GM19025 (cell line): ENCODE measurements around the gene CTDSPL.

Experiments used
- ATAC-seq: cut with Tn5 transposase; IDR thresholded peaks from one replicate; pipeline ENCODE4 v1.9.1; 2021; ENCODE audit warnings: mild to moderate bottlenecking, low read depth, moderate library complexity; ENCODE audit not compliant: unreplicated experiment

CTDSPL gene

DNA sequence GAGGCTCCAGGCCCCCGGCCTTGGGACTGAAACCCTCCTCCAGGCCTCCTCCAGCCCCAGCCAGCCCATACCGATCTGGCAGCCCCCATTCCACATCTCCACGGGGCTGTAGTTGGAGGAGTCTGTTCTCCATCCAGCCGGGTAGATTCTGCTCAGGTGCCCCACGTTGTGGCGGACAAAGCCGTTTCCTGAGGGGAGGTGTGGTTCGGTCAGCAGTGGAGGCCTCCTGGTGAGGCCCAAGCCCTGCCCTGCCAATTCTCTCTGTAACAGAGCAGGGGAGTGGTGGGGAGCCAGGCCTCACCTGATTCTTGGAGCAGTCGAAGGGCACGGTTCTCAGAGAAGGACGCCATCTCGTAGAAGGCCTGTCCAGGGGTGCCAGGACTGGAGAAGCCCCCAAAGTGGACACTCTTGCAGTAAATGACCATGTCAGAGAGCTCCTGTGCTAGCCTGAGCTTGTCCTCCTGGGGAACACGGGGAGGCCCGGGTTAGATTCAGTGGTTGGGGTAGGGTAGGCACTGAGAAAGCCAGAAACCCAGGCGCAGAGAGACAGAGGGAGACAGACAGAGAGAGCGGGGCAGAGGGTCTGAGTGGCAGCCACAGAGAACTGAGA, 147.4 kb downstream of the CTDSPL start:
- ATAC-seq: no peak

- ATAC-seq: no peak
These were observed 148.3 kb downstream of the CTDSPL start for GRCh38 chr3:38009807-38010591.

DNA sequence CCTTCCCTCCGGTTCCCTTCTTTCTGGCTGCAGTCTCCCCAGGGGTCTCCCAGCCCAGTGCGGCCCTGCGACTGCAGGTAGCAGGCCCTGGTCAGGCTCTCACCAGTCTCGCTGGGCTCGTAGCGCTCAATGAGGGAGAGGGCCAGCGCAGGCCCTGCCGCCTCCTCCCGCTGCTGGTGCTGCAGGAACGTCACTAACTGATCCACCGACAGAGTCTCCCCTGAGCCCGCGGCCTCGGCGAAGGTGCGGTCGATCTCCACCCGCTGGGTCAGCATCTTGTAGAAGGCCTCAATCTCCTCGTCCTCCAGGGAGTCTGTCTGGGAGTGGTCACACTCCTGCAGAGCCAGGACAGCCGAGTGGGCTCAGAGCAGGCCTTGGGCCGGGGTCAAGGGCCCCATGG, 149.4 kb downstream of the CTDSPL start:
- no peak for ATAC-seq

DNA sequence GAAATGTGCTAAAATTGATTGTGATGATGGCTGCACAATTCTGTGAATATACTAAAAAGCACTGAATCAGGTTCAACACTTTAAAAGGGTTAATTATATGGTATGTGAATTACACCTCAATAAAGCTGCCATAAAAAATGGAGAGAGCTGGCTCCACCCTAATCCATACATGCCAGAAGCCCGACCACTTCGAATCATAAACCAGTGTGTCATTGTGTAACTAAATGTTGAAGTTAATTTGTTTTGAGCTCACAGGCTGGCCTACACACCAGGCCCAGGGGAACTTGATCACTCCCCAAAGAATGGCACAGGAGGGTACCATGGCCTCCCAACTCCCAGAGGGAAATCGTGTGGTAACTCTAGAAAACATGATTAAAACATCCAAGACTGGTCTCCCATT, 153.8 kb downstream of the CTDSPL start:
- ATAC-seq: no peak

- ATAC-seq: no peak
These were observed 154.3 kb downstream of the CTDSPL start for GRCh38 chr3:38015984-38016383.

DNA sequence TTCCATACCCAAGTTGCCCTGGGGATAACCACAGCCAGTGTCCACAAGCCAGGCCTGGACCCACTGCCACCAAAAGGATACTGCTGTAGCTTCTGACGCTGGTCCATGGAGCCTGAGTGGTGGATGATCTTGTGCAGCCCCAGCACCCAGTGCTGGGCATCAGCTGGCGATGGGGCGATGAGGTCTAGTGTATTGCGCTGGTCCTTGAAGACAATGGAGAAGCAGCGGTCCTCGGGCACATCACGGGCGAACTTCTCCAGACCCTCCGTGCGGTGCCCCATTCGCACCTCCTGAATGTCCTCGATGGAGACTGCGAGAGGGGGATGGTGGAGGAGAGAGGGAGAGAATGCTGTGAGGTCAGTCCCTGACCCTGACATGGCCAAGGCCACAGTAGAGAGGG, 154.7 kb downstream of the CTDSPL start:
- no peak for ATAC-seq

DNA sequence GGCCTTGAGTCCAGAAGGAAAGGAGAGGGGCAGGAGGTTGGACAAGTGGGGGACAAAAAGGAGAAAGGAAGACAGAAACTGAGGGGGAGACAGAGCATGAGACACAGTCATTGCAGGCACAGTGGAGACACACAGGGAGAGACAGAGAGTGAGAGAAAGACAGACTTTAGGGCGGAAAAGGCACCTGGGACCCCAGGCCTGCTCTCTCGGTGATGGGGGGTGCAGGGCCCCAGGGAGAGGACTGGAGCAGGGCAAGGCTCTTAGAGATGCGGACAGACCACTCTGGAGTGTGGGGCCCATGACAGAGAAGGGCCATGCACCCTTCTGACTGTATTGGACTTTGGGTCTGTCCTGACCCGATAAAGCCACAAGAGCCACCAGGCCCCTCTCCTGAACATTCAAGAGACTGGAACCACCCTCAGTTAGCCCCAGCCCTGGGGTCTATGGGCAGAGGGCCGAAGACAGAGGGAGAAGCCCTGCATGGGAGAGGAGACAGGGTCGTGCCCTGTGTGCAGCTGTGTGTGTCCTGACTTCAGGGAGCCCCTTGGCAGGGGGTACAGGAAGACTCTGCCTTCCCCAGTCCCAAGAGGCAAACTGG, 155.3 kb downstream of the CTDSPL start:
- ATAC-seq: no peak

DNA sequence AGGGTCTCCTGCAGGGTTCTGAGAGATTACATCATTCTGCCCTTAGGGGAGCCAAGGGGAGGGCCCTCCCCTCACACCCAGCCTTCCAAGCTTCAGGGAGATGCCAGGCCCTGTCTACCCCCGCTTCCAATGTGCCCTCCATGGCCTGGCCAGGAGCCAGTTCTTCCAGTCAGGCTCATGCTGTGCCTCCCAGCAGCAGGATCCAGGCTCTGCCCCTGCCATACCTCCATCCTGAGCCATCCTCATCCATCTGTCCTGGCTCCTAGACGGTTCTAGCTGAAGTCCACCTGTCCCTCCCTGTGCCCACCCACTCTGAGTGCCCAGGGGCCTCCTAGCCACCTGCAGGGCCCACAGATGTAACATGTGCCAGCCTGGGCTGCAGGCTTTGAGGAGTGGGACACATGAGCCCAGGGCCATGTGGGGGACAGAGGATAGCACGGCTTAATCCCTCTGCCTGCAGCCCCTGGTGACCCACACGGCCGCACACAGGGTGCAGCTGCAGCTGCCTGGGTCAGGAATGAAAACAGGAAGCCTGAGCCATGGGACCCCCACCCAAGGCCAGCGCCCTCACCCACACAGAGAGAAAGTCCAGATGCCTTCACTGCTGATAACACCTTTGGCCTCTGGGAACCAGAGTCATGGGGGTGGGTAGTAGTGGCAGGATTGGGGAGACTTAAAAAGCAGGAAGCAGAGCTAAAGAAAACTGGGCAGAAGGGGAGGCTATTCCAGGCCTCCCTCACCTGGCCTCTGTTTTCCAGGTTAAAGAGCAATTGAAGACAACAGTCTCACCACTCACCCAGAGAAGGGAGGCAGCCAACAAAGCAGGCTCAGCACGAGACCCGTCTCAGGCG, 156.0 kb downstream of the CTDSPL start:
- no peak for ATAC-seq

- no peak for ATAC-seq
These were observed 156.9 kb downstream of the CTDSPL start for GRCh38 chr3:38018296-38019266.

- no peak for ATAC-seq
These were observed 158.1 kb downstream of the CTDSPL start for GRCh38 chr3:38019658-38020341.

- ATAC-seq: no peak
These were observed 158.7 kb downstream of the CTDSPL start for GRCh38 chr3:38020342-38020726.

DNA sequence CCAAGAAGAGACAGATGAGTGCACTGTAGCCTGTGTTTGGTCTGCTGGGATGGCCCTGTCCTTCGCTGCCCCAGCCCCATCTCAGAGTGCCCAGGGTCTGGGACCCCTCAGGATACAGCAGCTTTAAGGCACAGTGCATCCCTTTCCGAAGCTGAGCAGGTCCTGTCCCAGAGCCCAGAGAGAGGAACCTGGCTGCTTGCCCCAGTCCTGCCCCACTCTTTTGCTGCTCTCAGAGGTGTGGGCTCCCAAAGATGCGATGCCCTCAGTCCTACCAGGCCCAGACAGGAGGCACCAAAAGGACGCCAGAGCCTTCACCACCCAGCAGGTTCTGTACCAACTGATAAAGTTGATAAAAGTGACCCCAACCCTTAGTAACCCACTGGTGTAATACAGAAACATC, 159.5 kb downstream of the CTDSPL start:
- ATAC-seq: no peak

DNA sequence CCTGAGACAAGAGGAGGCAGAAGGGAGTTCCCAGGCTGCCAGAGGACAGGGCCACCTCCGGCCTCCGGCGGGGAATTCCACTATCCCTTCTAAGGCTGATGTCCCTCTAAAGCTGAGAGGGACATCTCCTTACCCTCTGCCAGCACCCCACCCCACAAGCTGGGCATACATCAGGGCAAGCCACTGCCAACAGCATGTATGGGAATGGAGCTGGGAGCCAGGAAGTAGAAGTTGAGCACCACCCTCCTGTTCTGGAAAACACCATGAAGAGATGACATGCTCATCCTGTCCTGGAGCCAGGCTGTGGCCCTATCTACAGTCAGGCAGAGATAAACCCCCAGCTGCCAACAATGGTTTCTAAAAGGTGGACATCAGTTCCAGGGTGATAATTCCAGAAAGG, 160.6 kb downstream of the CTDSPL start:
- ATAC-seq: no peak

DNA sequence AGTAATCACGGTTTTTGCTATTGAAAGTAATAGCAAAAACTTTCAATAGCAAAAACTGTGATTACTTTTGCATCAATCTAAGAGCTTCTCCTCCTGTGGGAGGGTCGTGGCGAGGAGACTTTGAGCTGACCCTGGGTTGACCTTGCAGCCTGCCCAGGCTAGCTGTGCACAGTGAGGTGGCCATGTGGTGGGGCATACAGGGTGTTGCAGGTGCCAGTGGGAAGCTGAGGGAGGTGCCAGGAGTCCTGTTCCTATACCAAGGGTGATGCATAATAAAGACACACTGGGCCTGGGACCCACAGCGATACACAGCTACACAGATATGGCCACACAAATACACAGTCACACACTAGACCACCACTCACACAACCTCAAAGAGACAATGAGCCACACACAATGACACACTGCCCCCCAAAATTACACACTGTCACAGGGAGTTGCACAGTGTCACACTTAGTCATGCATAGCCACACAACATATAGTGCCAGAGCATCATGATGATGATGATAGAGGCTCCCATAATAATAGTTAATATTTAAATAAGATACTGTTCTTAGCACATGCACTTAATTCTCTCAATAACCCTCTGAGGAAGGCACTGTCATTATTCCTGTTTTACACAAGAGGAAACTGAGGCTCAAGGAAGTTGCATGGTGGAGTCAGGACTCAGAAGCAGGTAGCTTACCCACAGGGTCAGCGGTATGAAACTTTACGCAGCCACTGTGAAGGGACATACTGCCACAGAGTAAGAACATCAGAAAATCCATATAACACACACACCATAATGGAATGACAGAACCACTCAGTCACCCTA, 161.4 kb downstream of the CTDSPL start:
- no peak for ATAC-seq

DNA sequence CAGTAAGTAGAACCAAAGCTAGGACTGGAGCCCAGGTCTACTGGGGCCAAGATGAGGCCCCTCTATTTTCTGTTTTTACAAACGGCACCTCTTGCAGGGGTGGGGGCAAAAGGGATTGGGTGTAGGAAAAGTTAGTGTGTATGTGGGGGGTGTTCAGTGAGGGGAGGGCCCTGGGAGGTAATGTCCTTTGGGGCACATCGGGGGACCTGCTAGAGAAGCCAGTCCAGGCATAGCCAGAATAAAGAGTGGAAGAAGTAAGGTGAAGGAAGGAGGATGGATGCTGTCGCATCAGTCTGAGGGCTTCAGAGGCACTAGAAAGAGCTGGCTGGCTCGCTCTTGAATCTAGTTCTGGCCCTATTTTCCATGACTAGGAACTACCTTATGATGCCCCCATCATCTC, 165.2 kb downstream of the CTDSPL start:
- ATAC-seq: no peak

GRCh38 chr3:38027466-38028465, 166.1 kb downstream of the CTDSPL start:
- ATAC-seq: no peak

DNA sequence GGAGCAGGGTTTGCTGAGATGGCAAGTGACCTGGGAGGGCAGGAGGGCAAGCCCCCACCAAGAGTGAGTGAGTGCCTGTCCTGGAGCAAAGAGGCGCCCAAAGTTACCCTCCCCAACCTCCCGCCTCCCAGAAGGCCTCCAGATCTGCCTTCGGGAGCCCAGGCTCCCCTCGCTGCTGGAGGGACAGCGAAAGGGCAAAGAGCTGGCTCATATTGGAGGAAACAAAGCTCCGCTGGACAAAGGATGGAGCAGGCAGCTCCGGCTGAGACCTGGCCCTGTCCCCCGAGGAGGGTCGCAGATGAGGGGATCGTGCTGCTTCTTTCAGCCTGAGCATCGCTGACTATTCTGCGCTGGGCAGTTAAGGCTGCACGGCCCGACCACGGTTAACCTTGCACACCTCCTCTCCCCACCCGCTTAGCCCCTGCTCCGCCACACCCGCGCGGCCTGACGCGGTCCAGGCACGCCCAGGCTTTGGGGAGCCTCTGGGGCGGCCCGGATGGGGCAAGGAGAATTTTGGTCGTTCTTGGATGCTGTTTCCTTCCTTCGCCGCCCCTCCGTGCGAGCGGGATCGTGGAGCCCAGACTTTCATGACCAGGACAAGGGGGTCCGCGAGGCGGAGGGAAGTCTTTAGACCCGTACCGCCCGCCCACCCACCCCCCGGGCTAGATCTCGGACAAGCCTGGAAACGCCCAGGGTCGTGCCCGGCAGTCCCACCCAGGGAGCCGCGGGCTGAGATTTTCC, 167.1 kb downstream of the CTDSPL start:
- ATAC-seq: no peak
